Panc1 (cell line): ENCODE results near the gene PTPN18. TPM values are rescaled to one million over a fixed set of nuclear protein-coding genes. Genes with fewer than 3 reads are reported as not detected.

Source experiments
- ATAC-seq: fragments of 200-7000 bp; cut with Tn5 transposase; 2 replicates; pipeline ENCODE4 v1.9.1; 2020; ENCODE audit warnings: mild to moderate bottlenecking, moderate library complexity
- BruUV-seq: library from RNA; stranded (reverse); fragments of 400-500 nt; replicated peaks from 2 replicates; lab custom pipeline; 2021; lab: Mats Ljungman, UMichigan
- CTCF ChIA-PET: fragments of 300-600 bp; sonication (Branson Sonifier 250); formaldehyde crosslinking; loops from one replicate; lab custom pipeline; 2022; ENCODE audit warnings: antibody characterized with exemption; lab: Charles Lee
- POLR2A ChIA-PET: fragments of 300-600 bp; sonication (Branson Sonifier 250); formaldehyde crosslinking; loops from one replicate; lab custom pipeline; 2022; ENCODE audit warnings: antibody characterized with exemption; lab: Charles Lee
- DNase-seq: peaks from one replicate; pipeline ENCODE4 v3.0.0-alpha.2; 2010; ENCODE audit warnings: low read depth, low spot score
- H3K27ac ChIP-seq: 2 replicates; pipeline ENCODE4 v1.5.1; 2011; ENCODE audit warnings: mild to moderate bottlenecking, low read length, inconsistent platforms
- H3K27me3 ChIP-seq: fragments of 200-500 bp; sonication (Bioruptor generic); 2 replicates; pipeline ENCODE4 v1.6.0; 2014; ENCODE audit warnings: low read length, inconsistent platforms; ENCODE audit not compliant: control insufficient read depth, insufficient read depth
- H3K36me3 ChIP-seq: fragments of 200-500 bp; sonication (Bioruptor generic); 2 replicates; pipeline ENCODE4 v1.5.1; 2014; ENCODE audit warnings: inconsistent platforms, mild to moderate bottlenecking, low read length, moderate library complexity; ENCODE audit not compliant: control insufficient read depth, insufficient read depth
- H3K4me1 ChIP-seq: 2 replicates; pipeline ENCODE4 v1.5.1; 2011; ENCODE audit warnings: inconsistent platforms, mild to moderate bottlenecking, low read length, moderate library complexity; ENCODE audit not compliant: control insufficient read depth, insufficient read depth
- H3K4me3 ChIP-seq, 2 experiments: 2 replicates each; pipeline ENCODE4 v1.5.1; 2011 to 2012; ENCODE audit warnings: low read depth in 2 of 2, low read length in 2 of 2, mild to moderate bottlenecking in 2 of 2, inconsistent platforms in 1 of 2, moderate library complexity in 1 of 2
- H3K9me3 ChIP-seq: fragments of 200-500 bp; sonication (Bioruptor generic); 2 replicates; pipeline ENCODE4 v1.5.1; 2014; ENCODE audit warnings: low read depth, mild to moderate bottlenecking, inconsistent platforms, low read length, moderate library complexity; ENCODE audit not compliant: control insufficient read depth, insufficient read depth
- CTCF ChIP-seq: fragments of 450-650 bp; IDR thresholded peaks from 2 replicates; pipeline ENCODE4 v1.5.1; 2017; ENCODE audit warnings: mild to moderate bottlenecking
- POLR2AphosphoS5 ChIP-seq: IDR thresholded peaks from 2 replicates; pipeline ENCODE4 v1.6.1; 2012; ENCODE audit warnings: mild to moderate bottlenecking, low read depth, low read length, moderate library complexity
- REST ChIP-seq, 2 experiments: IDR thresholded peaks; 2 replicates each; pipeline ENCODE4 v1.6.1; 2011 to 2012; ENCODE audit warnings: low read depth in 2 of 2, control low read depth in 1 of 2, low read length in 1 of 2, mild to moderate bottlenecking in 1 of 2, moderate library complexity in 1 of 2; ENCODE audit not compliant: insufficient read depth in 1 of 2
- SIN3A ChIP-seq: IDR thresholded peaks from 2 replicates; pipeline ENCODE4 v1.6.1; 2012; ENCODE audit warnings: low read depth, mild to moderate bottlenecking, low read length, moderate library complexity, borderline replicate concordance; ENCODE audit not compliant: insufficient read depth
- TCF7L2 ChIP-seq: IDR thresholded peaks from 2 replicates; pipeline ENCODE4 v1.6.1; 2011; ENCODE audit warnings: mild to moderate bottlenecking, low read depth, low read length, inconsistent platforms
- in situ Hi-C: cut with HindIII; loops from 2 replicates; pipeline ENCODE4 v1.10.0; 2016; ENCODE audit warnings: low sequenced_read_pairs, low pct_unique_long_range_greater_than_20kb
- intact Hi-C: fragments of 100-400 bp; cut with micrococcal nuclease; formaldehyde crosslinking; loops from one replicate; pipeline ENCODE4 v1.10.0; 2022; ENCODE audit not compliant: unreplicated experiment
- total RNA-seq: library from RNA; stranded (reverse); gene quantifications from one replicate; pipeline ENCODE4 v1.2.1, GENCODE V29; 2021; ENCODE audit not compliant: unreplicated experiment

Gene PTPN18
- total RNA-seq, 1 experiment from 2014 or later: 35.3 TPM

DNA sequence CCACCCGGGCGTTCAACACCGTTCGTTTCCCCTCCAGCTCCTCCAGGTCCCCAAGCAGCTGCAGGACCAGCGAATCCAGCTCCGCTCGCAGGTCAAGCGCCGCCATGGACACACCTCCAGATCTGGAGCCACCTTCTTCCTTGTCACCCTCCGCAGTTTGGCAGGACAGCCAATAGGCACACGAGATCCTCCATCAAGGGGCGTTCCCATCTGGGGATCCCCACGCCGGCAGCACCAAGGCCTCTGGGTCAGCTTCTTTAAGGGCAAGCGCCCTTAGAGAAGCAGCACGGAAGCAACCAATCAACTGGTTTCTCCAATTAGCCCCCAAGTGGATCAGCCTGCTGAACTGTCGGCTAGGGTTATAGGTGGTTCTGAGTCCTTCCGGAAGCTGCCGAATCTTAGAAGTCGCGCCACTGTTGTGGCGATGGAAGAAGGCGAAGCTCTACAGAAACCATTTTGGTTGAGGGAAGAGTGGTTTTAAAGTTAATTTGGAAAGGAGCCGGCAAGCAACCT lies 13.8 kb upstream of the PTPN18 start:
- peak overlapping the region; percentile 95 for H3K27ac ChIP-seq
- H3K4me3 ChIP-seq: peak overlapping the region; percentile 82 to 96
- TSS peak; percentile 84 for BruUV-seq
- in situ Hi-C loops: no loop called here
- ATAC-seq: peak; percentile 86
- ChIA-PET CTCF (interaction anchor here (1.1 to 1.5 kb wide), 2 partner anchors 8 to 9 kb away, joined by 3 read pairs; no protein-coding TSS in a partner anchor), POLR2A (interaction anchor here (1.0 kb wide), 1 partner anchor 14 kb away, joined by 3 read pairs; the partner anchor contains the start of gene PTPN18)
- TF ChIP-seq TCF7L2: no peak; the same call in 1 of the 2 replicates
- TF ChIP-seq REST (IDR thresholded peaks at IDR 0.05; ENCODE audit: insufficient read depth in 1 of 2, low read depth in 2 of 2, low read length in 1 of 2): 0 out of 4 replicates have a peak, but pooled peaks of 1 of the 2 experiments have one; percentile 26
- TF ChIP-seq POLR2AphosphoS5: peak; percentile 43
- peaks cover 17% of the 10 kb centered on the region for H3K4me1 ChIP-seq
- intact Hi-C loops: no loop called here
- no peaks in the 10 kb centered on the region for H3K27me3 ChIP-seq
- peak; percentile 81 for DNase-seq
- H3K36me3 ChIP-seq: peaks cover 9% of the 10 kb centered on the region
- no peaks in the 10 kb centered on the region for H3K9me3 ChIP-seq

DNA sequence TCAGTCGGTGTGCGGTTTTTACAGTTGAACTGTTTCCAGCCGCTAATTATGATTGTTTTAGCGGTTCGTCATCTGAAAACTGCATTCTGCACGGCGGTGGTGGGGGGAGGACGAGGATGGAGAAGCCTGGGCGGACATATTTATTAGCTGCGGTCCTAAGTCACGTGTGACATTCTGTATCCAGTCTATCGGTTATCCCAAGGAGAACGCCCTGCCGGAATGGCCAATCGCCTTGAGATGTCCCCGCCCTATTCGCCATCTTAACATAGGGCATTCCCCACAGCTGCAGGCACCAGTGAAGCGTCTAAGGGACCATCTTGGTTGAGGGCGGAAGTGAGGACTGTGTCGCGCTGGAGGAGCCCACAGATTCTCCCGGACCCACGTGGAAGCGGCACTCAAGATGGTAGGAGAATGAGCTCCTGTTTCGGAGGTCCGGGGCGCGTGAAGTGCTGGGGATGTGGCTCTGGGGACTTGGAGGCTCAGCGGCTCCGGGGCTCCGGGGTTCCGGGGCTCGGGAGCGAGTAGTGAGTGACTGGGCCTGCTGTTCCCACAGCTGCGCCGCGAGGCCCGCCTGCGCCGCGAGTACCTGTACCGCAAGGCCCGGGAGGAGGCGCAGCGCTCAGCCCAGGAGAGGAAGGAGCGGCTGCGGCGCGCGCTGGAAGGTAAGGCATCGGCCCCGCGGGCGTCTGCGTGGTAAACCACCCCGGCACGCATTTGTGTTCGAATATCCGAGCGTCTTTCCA lies 13.2 kb upstream of the PTPN18 start, which contains the start of gene IMP4:
IMP4 (plus strand) TSS at position 365 of the 743 bp plus-strand sequence; CDS start at position 401, 36 bp downstream.
- intact Hi-C loops (no loop called here), in situ Hi-C loops (no loop called here)
- peak; percentile 98 for DNase-seq
- Histone ChIP-seq H3K27me3 (no peaks in the 10 kb centered on the region), H3K36me3 (peaks cover 12% of the 10 kb centered on the region), H3K4me1 (peaks cover 14% of the 10 kb centered on the region), H3K27ac (peak within 1 kb of the TSS; percentile 95), H3K9me3 (no peaks in the 10 kb centered on the region), H3K4me3 (peak within 1 kb of the TSS; percentile 82 to 96)
- TF ChIP-seq REST (IDR thresholded peaks at IDR 0.05; ENCODE audit: insufficient read depth in 1 of 2, low read depth in 2 of 2, low read length in 1 of 2) (no peak), SIN3A (peak; percentile 93), POLR2AphosphoS5 (peak; percentile 69; the same call in 1 of the 2 replicates), TCF7L2 (peak; percentile 45), CTCF (no peak)
- BruUV-seq: TSS peak; percentile 57
- ChIA-PET CTCF (interaction anchor here (1.1 to 1.5 kb wide), 2 partner anchors 9 to 10 kb away, joined by 3 read pairs; no protein-coding TSS in a partner anchor), POLR2A (interaction anchor here (1.0 kb wide), 1 partner anchor 13 kb away, joined by 3 read pairs; the partner anchor contains the start of gene PTPN18)
- peak; percentile 97 for ATAC-seq
